Gastrocnemius medialis (tissue), 4 donors: ENCODE results near the gene LITAFD. TPM values are rescaled to one million over a fixed set of nuclear protein-coding genes. Genes with fewer than 3 reads are reported as not detected.

ENCODE experiments used
- ATAC-seq, 2 donors: fragments of 150-250 bp; one replicate each; pipeline ENCODE4 v1.9.1; 2016
- DNase-seq, 2 donors: peaks; one replicate each; pipeline ENCODE4 v3.0.0-alpha.2; 2019
- H3K27ac ChIP-seq, 4 donors: fragments of 200-600 bp; sonication (generic); 1 replicate in 1 of 4; 2 replicates in 3 of 4; pipeline ENCODE4 v1.5.1; 2016 to 2018; ENCODE audit warnings: mild to moderate bottlenecking in 2 of 4, moderate library complexity in 1 of 4
- H3K27me3 ChIP-seq, 3 donors: fragments of 200-600 bp; sonication (generic) in 2 of 3; 1 replicate in 1 of 3; 2 replicates in 2 of 3; pipeline versions ENCODE4 v1.5.1 to v1.6.0; 2016 to 2019; ENCODE audit warnings: mild to moderate bottlenecking in 1 of 3, moderate library complexity in 1 of 3
- H3K36me3 ChIP-seq, 2 donors: fragments of 200-600 bp; sonication (generic) in 1 of 2; one replicate each; pipeline ENCODE4 v1.5.1; 2017 to 2018
- H3K4me1 ChIP-seq, 2 donors: fragments of 200-600 bp; sonication (generic) in 1 of 2; one replicate each; pipeline ENCODE4 v1.5.1; 2016 to 2017; ENCODE audit warnings: mild to moderate bottlenecking in 2 of 2
- H3K4me3 ChIP-seq, 4 donors: fragments of 200-600 bp; sonication (generic) in 3 of 4; 1 replicate in 1 of 4; 2 replicates in 3 of 4; pipeline ENCODE4 v1.5.1; 2016 to 2019; ENCODE audit warnings: mild to moderate bottlenecking in 2 of 4
- H3K9me3 ChIP-seq, 3 donors: fragments of 200-600 bp; sonication (generic) in 2 of 3; 1 replicate in 1 of 3; 2 replicates in 2 of 3; pipeline ENCODE4 v1.5.1; 2016 to 2019
- POLR2A ChIP-seq, 2 donors: fragments of 450-650 bp; IDR thresholded peaks; one replicate each; pipeline ENCODE4 v1.6.1; 2017; ENCODE audit warnings: antibody characterized with exemption in 2 of 2, mild to moderate bottlenecking in 2 of 2, moderate library complexity in 2 of 2
- in situ Hi-C, 4 donors: fragments of 200-750 bp; cut with MboI; loops; one replicate each; pipeline versions ENCODE4 v1.15.0 to v1.8.0; 2017; ENCODE audit warnings: low sequenced_read_pairs in 4 of 4
- intact Hi-C: fragments of 100-400 bp; cut with DNase I; formaldehyde crosslinking; loops from one replicate; pipeline ENCODE4 v1.15.1; 2023; ENCODE audit warnings: low total_unique reads
- total RNA-seq, 4 donors: library from RNA; depleted of rRNA; stranded (reverse); fragments of >200 nt; gene quantifications; one replicate each; pipeline versions ENCODE4 v1.1.0 to v1.2.3, GENCODE V29; 2016
- TF ChIP-seq, protein P1 (sequence below), 5 experiments: fragments of 450-650 bp in 3 of 5; fragments of 200-600 bp in 2 of 5; sonication (generic) in 2 of 5; IDR thresholded peaks in 4 of 5; conservative IDR thresholded peaks in 1 of 5; 1 replicate in 4 of 5; 2 replicates in 1 of 5; pipeline ENCODE4 v1.5.1; 2016 to 2019; ENCODE audit warnings: antibody characterized with exemption in 5 of 5, mild to moderate bottlenecking in 3 of 5, moderate library complexity in 3 of 5

The LITAFD gene
- total RNA-seq, 4 donors from 2014 or later = not detected

DNA sequence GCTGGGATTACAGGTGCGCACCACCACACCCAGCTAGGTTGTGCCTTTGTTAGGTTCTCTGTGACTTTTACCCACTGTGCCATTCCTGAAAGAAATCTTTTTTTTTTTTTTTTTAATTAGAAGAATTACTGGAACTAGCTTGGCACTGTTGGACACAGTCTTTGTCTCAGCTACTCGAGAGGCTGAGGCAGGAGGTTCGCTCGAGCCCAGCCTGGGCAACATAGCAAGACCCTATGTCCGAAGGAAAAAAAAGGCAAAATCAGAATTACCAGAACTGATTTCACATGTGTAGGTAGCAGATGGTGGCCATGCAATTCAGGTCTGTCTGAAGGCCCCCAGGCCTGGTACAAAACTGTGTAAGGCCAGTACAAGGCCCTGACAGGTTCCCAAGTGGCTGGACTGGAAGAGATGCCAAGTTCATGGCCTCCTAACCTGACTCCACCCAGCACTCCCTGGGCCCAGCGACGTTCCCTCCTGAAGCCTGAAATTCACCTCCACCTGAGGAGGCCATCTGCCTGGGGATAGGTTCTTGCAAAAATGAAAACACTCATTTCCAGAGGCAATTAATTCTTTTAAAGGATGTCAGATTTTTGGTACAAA is 36.4 kb upstream of the LITAFD start:
- H3K9me3 ChIP-seq = no peaks in the 10 kb centered on the region
- no peak for DNase-seq
- ATAC-seq = no peak
- in situ Hi-C loops (no loop called here), intact Hi-C loops (no loop called here)
- peaks cover 0 to 21% of the 10 kb centered on the region in 2 donors for H3K36me3 ChIP-seq
- H3K27me3 ChIP-seq = no peaks in the 10 kb centered on the region
- no peak for TF ChIP-seq POLR2A (IDR thresholded peaks at IDR 0.05)
- TF ChIP-seq, protein P1, sequence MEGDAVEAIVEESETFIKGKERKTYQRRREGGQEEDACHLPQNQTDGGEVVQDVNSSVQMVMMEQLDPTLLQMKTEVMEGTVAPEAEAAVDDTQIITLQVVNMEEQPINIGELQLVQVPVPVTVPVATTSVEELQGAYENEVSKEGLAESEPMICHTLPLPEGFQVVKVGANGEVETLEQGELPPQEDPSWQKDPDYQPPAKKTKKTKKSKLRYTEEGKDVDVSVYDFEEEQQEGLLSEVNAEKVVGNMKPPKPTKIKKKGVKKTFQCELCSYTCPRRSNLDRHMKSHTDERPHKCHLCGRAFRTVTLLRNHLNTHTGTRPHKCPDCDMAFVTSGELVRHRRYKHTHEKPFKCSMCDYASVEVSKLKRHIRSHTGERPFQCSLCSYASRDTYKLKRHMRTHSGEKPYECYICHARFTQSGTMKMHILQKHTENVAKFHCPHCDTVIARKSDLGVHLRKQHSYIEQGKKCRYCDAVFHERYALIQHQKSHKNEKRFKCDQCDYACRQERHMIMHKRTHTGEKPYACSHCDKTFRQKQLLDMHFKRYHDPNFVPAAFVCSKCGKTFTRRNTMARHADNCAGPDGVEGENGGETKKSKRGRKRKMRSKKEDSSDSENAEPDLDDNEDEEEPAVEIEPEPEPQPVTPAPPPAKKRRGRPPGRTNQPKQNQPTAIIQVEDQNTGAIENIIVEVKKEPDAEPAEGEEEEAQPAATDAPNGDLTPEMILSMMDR (IDR thresholded peaks at IDR 0.05 in 4 of 5, conservative IDR thresholded peaks at IDR 0.05 in 1 of 5) = no peak
- peaks cover 3 to 7% of the 10 kb centered on the region in 2 donors for H3K4me1 ChIP-seq
- H3K27ac ChIP-seq = no peak overlapping the region
- H3K4me3 ChIP-seq = no peak overlapping the region

DNA sequence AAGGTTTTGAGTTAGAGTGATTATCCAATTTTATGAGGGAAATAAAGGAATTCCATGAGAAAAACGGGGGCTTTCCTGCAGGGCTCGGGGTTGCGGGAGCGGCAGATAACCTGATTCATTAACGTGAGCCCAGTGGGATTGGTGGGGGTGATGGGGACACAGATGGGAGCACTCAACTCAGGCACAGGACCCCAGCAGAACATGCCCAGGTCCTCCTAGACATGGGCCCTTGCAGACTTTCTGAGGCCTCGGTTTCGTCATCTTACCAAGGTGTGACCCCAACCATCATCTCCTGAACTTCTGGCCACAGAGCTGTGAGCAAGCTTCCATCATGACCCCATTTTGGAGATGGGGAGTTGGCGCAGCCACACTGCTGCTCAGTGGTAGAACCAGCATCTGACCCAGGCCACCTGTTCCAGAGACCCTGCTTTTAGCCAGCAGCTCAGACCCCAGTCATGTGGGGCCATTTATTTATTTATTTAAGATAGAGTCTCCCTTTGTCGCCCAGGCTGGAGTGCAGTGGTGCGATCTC is 35.7 kb upstream of the LITAFD start:
- in situ Hi-C loops = no loop called here
- Histone ChIP-seq H3K4me3 (no peak overlapping the region), H3K36me3 (peaks cover 0 to 21% of the 10 kb centered on the region in 2 donors), H3K27ac (no peak overlapping the region), H3K27me3 (no peaks in the 10 kb centered on the region), H3K9me3 (no peaks in the 10 kb centered on the region), H3K4me1 (peaks cover 5 to 7% of the 10 kb centered on the region in 2 donors)
- intact Hi-C loops = no loop called here
- ATAC-seq (no peak), DNase-seq (no peak)
- no peak for TF ChIP-seq POLR2A (IDR thresholded peaks at IDR 0.05)
- TF ChIP-seq, protein P1 (IDR thresholded peaks at IDR 0.05 in 4 of 5, conservative IDR thresholded peaks at IDR 0.05 in 1 of 5) = no peak

DNA sequence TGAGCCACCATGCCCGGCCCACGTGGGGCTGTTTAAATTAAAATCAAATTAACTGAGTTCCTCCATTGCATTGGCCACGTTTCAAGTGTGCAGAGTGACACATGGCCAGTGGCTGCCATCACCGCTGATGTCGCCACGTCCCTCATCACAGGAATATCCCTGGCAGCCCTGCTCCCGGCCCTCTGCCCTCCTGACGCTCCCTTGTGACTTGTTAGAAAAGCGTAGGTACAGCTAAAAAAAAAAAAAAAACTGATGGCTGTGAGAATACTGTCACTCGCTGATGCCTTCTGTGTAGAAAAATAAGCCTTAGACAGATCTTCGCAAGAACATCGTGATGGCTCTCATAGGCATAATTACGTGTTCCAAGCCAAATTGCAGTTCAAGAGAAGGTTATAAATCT is 35.0 kb upstream of the LITAFD start:
- H3K27me3 ChIP-seq = no peaks in the 10 kb centered on the region
- no peak overlapping the region for H3K4me3 ChIP-seq
- no peak overlapping the region for H3K27ac ChIP-seq
- peaks cover 0 to 21% of the 10 kb centered on the region in 2 donors for H3K36me3 ChIP-seq
- TF ChIP-seq POLR2A (IDR thresholded peaks at IDR 0.05) = no peak
- TF ChIP-seq, protein P1 (IDR thresholded peaks at IDR 0.05 in 4 of 5, conservative IDR thresholded peaks at IDR 0.05 in 1 of 5) = no peak
- H3K4me1 ChIP-seq = peaks cover 5 to 7% of the 10 kb centered on the region in 2 donors
- H3K9me3 ChIP-seq = no peaks in the 10 kb centered on the region
- in situ Hi-C loops = no loop called here
- ATAC-seq (no peak), DNase-seq (no peak)
- intact Hi-C loops = no loop called here

DNA sequence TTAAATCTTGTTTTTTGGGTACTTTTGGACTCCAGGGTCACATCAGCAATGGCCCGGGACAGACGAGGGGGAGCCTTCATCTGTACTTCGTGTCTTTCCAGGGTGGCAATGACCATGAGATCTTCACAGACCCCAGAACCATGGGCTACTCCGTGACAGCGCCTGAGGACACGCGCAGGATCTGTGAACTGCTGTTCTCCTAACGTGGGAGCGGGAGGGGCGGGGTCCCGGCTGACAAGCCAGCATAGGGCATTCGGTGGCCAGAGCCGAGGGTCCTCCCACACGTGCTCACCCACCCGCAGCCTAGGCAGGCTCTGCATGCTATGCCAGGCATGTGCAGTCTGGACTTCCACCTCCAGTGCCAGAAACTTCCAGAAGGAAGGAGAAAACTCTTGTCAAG is 34.5 kb upstream of the LITAFD start:
- no peak overlapping the region for H3K4me3 ChIP-seq
- no peak for DNase-seq
- no peaks in the 10 kb centered on the region for H3K9me3 ChIP-seq
- no peaks in the 10 kb centered on the region for H3K27me3 ChIP-seq
- H3K4me1 ChIP-seq = peaks cover 5 to 7% of the 10 kb centered on the region in 2 donors
- no peak overlapping the region for H3K27ac ChIP-seq
- peaks cover 0 to 23% of the 10 kb centered on the region in 2 donors for H3K36me3 ChIP-seq
- in situ Hi-C loops = no loop called here
- intact Hi-C loops = no loop called here
- no peak for TF ChIP-seq POLR2A (IDR thresholded peaks at IDR 0.05)
- TF ChIP-seq, protein P1 (IDR thresholded peaks at IDR 0.05 in 4 of 5, conservative IDR thresholded peaks at IDR 0.05 in 1 of 5) = no peak
- no peak for ATAC-seq
